ENCODE measurements around the gene KIAA0040.

GRCh38 chr1:175197531-175197930 lies 5.0 kb upstream of the KIAA0040 start:
- TF ChIP-seq ZNF510 (tag by site-specific recombination; IDR thresholded peaks at IDR 0.05; ENCODE audit: insufficient replicate concordance) (no peak), SCRT2 (tag by site-specific recombination; IDR thresholded peaks at IDR 0.05) (no peak), ZBTB7A (tag by site-specific recombination; IDR thresholded peaks at IDR 0.05; ENCODE audit: low read depth) (no peak), SP2 (tag by site-specific recombination; IDR thresholded peaks at IDR 0.05) (no peak), CTCF (tag by site-specific recombination; IDR thresholded peaks at IDR 0.05) (no peak)
- TF ChIP-seq, protein P1, sequence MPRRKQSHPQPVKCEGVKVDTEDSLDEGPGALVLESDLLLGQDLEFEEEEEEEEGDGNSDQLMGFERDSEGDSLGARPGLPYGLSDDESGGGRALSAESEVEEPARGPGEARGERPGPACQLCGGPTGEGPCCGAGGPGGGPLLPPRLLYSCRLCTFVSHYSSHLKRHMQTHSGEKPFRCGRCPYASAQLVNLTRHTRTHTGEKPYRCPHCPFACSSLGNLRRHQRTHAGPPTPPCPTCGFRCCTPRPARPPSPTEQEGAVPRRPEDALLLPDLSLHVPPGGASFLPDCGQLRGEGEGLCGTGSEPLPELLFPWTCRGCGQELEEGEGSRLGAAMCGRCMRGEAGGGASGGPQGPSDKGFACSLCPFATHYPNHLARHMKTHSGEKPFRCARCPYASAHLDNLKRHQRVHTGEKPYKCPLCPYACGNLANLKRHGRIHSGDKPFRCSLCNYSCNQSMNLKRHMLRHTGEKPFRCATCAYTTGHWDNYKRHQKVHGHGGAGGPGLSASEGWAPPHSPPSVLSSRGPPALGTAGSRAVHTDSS (tag by site-specific recombination; IDR thresholded peaks at IDR 0.05), result no peak
- TF ChIP-seq, protein P2, sequence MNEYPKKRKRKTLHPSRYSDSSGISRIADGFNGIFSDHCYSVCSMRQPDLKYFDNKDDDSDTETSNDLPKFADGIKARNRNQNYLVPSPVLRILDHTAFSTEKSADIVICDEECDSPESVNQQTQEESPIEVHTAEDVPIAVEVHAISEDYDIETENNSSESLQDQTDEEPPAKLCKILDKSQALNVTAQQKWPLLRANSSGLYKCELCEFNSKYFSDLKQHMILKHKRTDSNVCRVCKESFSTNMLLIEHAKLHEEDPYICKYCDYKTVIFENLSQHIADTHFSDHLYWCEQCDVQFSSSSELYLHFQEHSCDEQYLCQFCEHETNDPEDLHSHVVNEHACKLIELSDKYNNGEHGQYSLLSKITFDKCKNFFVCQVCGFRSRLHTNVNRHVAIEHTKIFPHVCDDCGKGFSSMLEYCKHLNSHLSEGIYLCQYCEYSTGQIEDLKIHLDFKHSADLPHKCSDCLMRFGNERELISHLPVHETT (tag by site-specific recombination; IDR thresholded peaks at IDR 0.05), result no peak
